Rectal smooth muscle tissue (tissue), 1 donor: ENCODE measurements around the gene PAEP.

Experiments
- H3K27ac ChIP-seq: one replicate; pipeline ENCODE4 v1.7.0; 2013; ENCODE audit warnings: low read depth, low read length, inconsistent platforms
- H3K27me3 ChIP-seq: one replicate; pipeline ENCODE4 v1.7.0; 2013; ENCODE audit warnings: low read length; ENCODE audit not compliant: control insufficient read depth, insufficient read depth
- H3K36me3 ChIP-seq: one replicate; pipeline ENCODE4 v1.7.0; 2013; ENCODE audit warnings: low read length; ENCODE audit not compliant: control insufficient read depth, insufficient read depth
- H3K4me1 ChIP-seq: one replicate; pipeline ENCODE4 v1.7.0; 2013; ENCODE audit warnings: low read length; ENCODE audit not compliant: control insufficient read depth, insufficient read depth
- H3K4me3 ChIP-seq: one replicate; pipeline ENCODE4 v1.7.0; 2013; ENCODE audit warnings: low read length
- H3K9ac ChIP-seq: one replicate; pipeline ENCODE4 v1.7.0; 2013; ENCODE audit warnings: low read length

The PAEP gene

GRCh38 chr9:135579356-135579755 is 17.8 kb downstream of the PAEP start:
- H3K9ac ChIP-seq: no peak overlapping the region
- H3K4me3 ChIP-seq: no peak overlapping the region
- no peak overlapping the region for H3K27ac ChIP-seq
- peaks cover 3% of the 10 kb centered on the region for H3K27me3 ChIP-seq
- no peaks in the 10 kb centered on the region for H3K4me1 ChIP-seq
- H3K36me3 ChIP-seq: no peaks in the 10 kb centered on the region

- no peak overlapping the region for H3K4me3 ChIP-seq
- H3K36me3 ChIP-seq: no peaks in the 10 kb centered on the region
- no peaks in the 10 kb centered on the region for H3K4me1 ChIP-seq
- H3K27me3 ChIP-seq: peaks cover 3% of the 10 kb centered on the region
- H3K9ac ChIP-seq: no peak overlapping the region
- no peak overlapping the region for H3K27ac ChIP-seq
These were observed 18.5 kb downstream of the PAEP start for GRCh38 chr9:135579889-135580660.

- Histone ChIP-seq H3K27ac (no peak overlapping the region), H3K27me3 (peaks cover 3% of the 10 kb centered on the region), H3K36me3 (no peaks in the 10 kb centered on the region), H3K4me3 (no peak overlapping the region), H3K9ac (no peak overlapping the region), H3K4me1 (no peaks in the 10 kb centered on the region)
These were observed 19.3 kb downstream of the PAEP start for GRCh38 chr9:135580664-135581380.

GRCh38 chr9:135581636-135582426 is 20.3 kb downstream of the PAEP start:
- Histone ChIP-seq H3K9ac (no peak overlapping the region), H3K4me1 (no peaks in the 10 kb centered on the region), H3K27me3 (peaks cover 3% of the 10 kb centered on the region), H3K36me3 (no peaks in the 10 kb centered on the region), H3K27ac (no peak overlapping the region), H3K4me3 (no peak overlapping the region)

- H3K27me3 ChIP-seq: peaks cover 3% of the 10 kb centered on the region
- no peaks in the 10 kb centered on the region for H3K36me3 ChIP-seq
- no peak overlapping the region for H3K4me3 ChIP-seq
- H3K27ac ChIP-seq: no peak overlapping the region
- H3K4me1 ChIP-seq: no peaks in the 10 kb centered on the region
- no peak overlapping the region for H3K9ac ChIP-seq
These were observed 21.0 kb downstream of the PAEP start for GRCh38 chr9:135582541-135582940.

GRCh38 chr9:135582966-135583687 is 21.6 kb downstream of the PAEP start:
- Histone ChIP-seq H3K36me3 (no peaks in the 10 kb centered on the region), H3K9ac (no peak overlapping the region), H3K4me3 (no peak overlapping the region), H3K4me1 (no peaks in the 10 kb centered on the region), H3K27me3 (peaks cover 3% of the 10 kb centered on the region), H3K27ac (no peak overlapping the region)

- H3K36me3 ChIP-seq: no peaks in the 10 kb centered on the region
- no peak overlapping the region for H3K4me3 ChIP-seq
- H3K27ac ChIP-seq: no peak overlapping the region
- no peaks in the 10 kb centered on the region for H3K4me1 ChIP-seq
- peaks cover 3% of the 10 kb centered on the region for H3K27me3 ChIP-seq
- no peak overlapping the region for H3K9ac ChIP-seq
These were observed 22.1 kb downstream of the PAEP start for GRCh38 chr9:135583688-135584011.

GRCh38 chr9:135584371-135584770 is 22.8 kb downstream of the PAEP start:
- Histone ChIP-seq H3K36me3 (no peaks in the 10 kb centered on the region), H3K27ac (no peak overlapping the region), H3K9ac (no peak overlapping the region), H3K27me3 (peaks cover 3% of the 10 kb centered on the region), H3K4me3 (no peak overlapping the region), H3K4me1 (no peaks in the 10 kb centered on the region)

GRCh38 chr9:135584934-135585333 is 23.4 kb downstream of the PAEP start:
- H3K4me1 ChIP-seq: no peaks in the 10 kb centered on the region
- H3K27ac ChIP-seq: no peak overlapping the region
- no peaks in the 10 kb centered on the region for H3K36me3 ChIP-seq
- H3K9ac ChIP-seq: no peak overlapping the region
- no peak overlapping the region for H3K4me3 ChIP-seq
- H3K27me3 ChIP-seq: peaks cover 3% of the 10 kb centered on the region

GRCh38 chr9:135586601-135587109 is 25.1 kb downstream of the PAEP start:
- no peak overlapping the region for H3K27ac ChIP-seq
- H3K4me1 ChIP-seq: no peaks in the 10 kb centered on the region
- no peak overlapping the region for H3K9ac ChIP-seq
- no peaks in the 10 kb centered on the region for H3K36me3 ChIP-seq
- H3K27me3 ChIP-seq: peaks cover 5% of the 10 kb centered on the region
- H3K4me3 ChIP-seq: no peak overlapping the region

GRCh38 chr9:135587658-135588057 is 26.1 kb downstream of the PAEP start:
- H3K4me3 ChIP-seq: no peak overlapping the region
- no peaks in the 10 kb centered on the region for H3K4me1 ChIP-seq
- no peak overlapping the region for H3K27ac ChIP-seq
- peaks cover 8% of the 10 kb centered on the region for H3K27me3 ChIP-seq
- no peaks in the 10 kb centered on the region for H3K36me3 ChIP-seq
- no peak overlapping the region for H3K9ac ChIP-seq

GRCh38 chr9:135588371-135588770 is 26.8 kb downstream of the PAEP start:
- H3K36me3 ChIP-seq: no peaks in the 10 kb centered on the region
- no peaks in the 10 kb centered on the region for H3K4me1 ChIP-seq
- no peak overlapping the region for H3K27ac ChIP-seq
- H3K9ac ChIP-seq: no peak overlapping the region
- no peak overlapping the region for H3K4me3 ChIP-seq
- H3K27me3 ChIP-seq: peaks cover 8% of the 10 kb centered on the region
